ENCODE results near the gene CREB5.

GRCh38 chr7:28459306-28459705, 47.0 kb downstream of the CREB5 start:
- no peak for TF ChIP-seq CTCF (IDR thresholded peaks at IDR 0.05)
- TF ChIP-seq POLR2A (IDR thresholded peaks at IDR 0.05) = no peak
